Kidney (tissue), 14 donors: ENCODE data around the gene EVI5L. TPM values are rescaled to one million over a fixed set of nuclear protein-coding genes. Genes with fewer than 3 reads are reported as not detected.

Source experiments
- DNase-seq, 5 donors: peaks; one replicate each; pipeline ENCODE4 v3.0.0-alpha.2; 2013 to 2020
- FAIRE-seq: peaks from 2 replicates; lab custom pipeline; 2012; peaks lifted over from hg19 to GRCh38; lab: Jason Lieb, UNC
- H3K27ac ChIP-seq, 2 donors: one replicate each; pipeline ENCODE4 v1.7.0; 2013; ENCODE audit warnings: low read depth in 2 of 2, low read length in 2 of 2, inconsistent platforms in 1 of 2
- H3K27me3 ChIP-seq: one replicate; pipeline ENCODE4 v1.7.1; 2013; ENCODE audit warnings: low read length, inconsistent platforms; ENCODE audit not compliant: control insufficient read depth, insufficient read depth
- H3K36me3 ChIP-seq, 3 donors: one replicate each; pipeline versions ENCODE4 v1.7.0 to v1.7.1; 2013; ENCODE audit warnings: low read length in 3 of 3, control low read depth in 1 of 3, inconsistent platforms in 1 of 3; ENCODE audit not compliant: insufficient read depth in 3 of 3, control insufficient read depth in 2 of 3
- H3K4me1 ChIP-seq, 3 donors: one replicate each; pipeline versions ENCODE4 v1.7.0 to v1.7.1; 2013; ENCODE audit warnings: low read length in 3 of 3, inconsistent platforms in 1 of 3, low read depth in 1 of 3; ENCODE audit not compliant: control insufficient read depth in 2 of 3, insufficient read depth in 2 of 3
- H3K4me3 ChIP-seq, 3 donors: one replicate each; pipeline versions ENCODE4 v1.7.0 to v1.8.1; 2013; ENCODE audit warnings: low read length in 3 of 3, control low read depth in 1 of 3, inconsistent platforms in 1 of 3
- H3K9ac ChIP-seq, 3 donors: one replicate each; pipeline versions ENCODE4 v1.7.0 to v1.7.1; 2013; ENCODE audit warnings: low read length in 3 of 3, control low read depth in 1 of 3, inconsistent platforms in 1 of 3
- H3K9me3 ChIP-seq, 3 donors: one replicate each; pipeline versions ENCODE4 v1.7.0 to v1.7.1; 2013; ENCODE audit warnings: low read length in 3 of 3, control low read depth in 1 of 3, inconsistent platforms in 1 of 3; ENCODE audit not compliant: control insufficient read depth in 2 of 3, insufficient read depth in 1 of 3
- intact Hi-C: fragments of 100-400 bp; cut with DNase I; formaldehyde crosslinking; loops from one replicate; pipeline ENCODE4 v1.11.1; 2022
- polyA plus RNA-seq: library from polyadenylated mRNA; stranded (reverse); fragments of 350-450 nt; fragmentation: Illumina TruSeq; extraction: RNeasy Lipid Tissue Mini Kit (QIAGEN cat#74804); gene quantifications from one replicate; pipeline ENCODE4 v1.2.3, GENCODE V29; 2014; ENCODE audit warnings: low read depth, low replicate concordance; ENCODE audit not compliant: insufficient read depth
- total RNA-seq: library from RNA; stranded (reverse); fragmentation: NEBNext Ultra II Directional; extraction: Animal tissue kit (Norgen Biotek cat#: 25700); gene quantifications from one replicate; pipeline ENCODE4 v1.2.1, GENCODE V29; 2021
- TF ChIP-seq, protein P1 (sequence below): IDR thresholded peaks from 3 replicates; pipeline ENCODE4 v1.5.1; 2012; ENCODE audit warnings: mild to moderate bottlenecking, moderate library complexity, borderline replicate concordance; ENCODE audit not compliant: insufficient read depth; ENCODE audit errors: extremely low read depth
- donor health status: control.
- donor health status: control.
- donor health status: control.
- donor health status: control.
- donor health status: control.
- donor health status: DM: yes; HTN: yes; CAD: no.
- donor health status: Normal renal cell carcinoma (clear cell type).

Gene EVI5L
- total and polyA plus RNA-seq, 2 donors from 2014 or later = 14.5 to 15.9 TPM

DNA sequence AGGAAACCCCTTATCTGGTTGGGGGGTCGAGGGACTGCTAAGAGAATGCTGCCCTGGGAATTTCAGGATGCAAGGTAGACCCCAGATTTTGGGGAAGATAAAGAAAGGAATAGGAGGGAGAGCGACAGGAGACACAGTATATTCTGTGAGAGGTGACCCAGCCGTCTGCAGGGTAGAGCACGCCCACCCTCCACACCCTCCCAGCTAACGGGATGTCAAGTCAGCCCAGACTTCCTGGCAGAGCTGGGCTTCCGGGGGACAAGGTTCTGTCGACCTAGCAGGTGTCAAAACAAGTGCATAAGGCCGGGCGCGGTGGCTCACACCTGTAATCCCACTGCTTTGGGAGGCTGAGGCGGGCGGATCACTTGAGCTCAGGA lies 44.9 kb downstream of the EVI5L start:
- no peaks in the 10 kb centered on the region for H3K36me3 ChIP-seq
- no peaks in the 10 kb centered on the region for H3K9me3 ChIP-seq
- DNase-seq = peak in 1 of 5 donors; percentile 69
- H3K4me3 ChIP-seq = peak overlapping the region; percentile 23 to 62 (median 50)
- intact Hi-C loops = no loop called here
- H3K9ac ChIP-seq = no peak overlapping the region
- peaks cover 0 to 5% (median 0%) of the 10 kb centered on the region in 3 donors for H3K4me1 ChIP-seq
- TF ChIP-seq, protein P1, sequence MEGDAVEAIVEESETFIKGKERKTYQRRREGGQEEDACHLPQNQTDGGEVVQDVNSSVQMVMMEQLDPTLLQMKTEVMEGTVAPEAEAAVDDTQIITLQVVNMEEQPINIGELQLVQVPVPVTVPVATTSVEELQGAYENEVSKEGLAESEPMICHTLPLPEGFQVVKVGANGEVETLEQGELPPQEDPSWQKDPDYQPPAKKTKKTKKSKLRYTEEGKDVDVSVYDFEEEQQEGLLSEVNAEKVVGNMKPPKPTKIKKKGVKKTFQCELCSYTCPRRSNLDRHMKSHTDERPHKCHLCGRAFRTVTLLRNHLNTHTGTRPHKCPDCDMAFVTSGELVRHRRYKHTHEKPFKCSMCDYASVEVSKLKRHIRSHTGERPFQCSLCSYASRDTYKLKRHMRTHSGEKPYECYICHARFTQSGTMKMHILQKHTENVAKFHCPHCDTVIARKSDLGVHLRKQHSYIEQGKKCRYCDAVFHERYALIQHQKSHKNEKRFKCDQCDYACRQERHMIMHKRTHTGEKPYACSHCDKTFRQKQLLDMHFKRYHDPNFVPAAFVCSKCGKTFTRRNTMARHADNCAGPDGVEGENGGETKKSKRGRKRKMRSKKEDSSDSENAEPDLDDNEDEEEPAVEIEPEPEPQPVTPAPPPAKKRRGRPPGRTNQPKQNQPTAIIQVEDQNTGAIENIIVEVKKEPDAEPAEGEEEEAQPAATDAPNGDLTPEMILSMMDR = no peak
- FAIRE-seq = no peak
- no peaks in the 10 kb centered on the region for H3K27me3 ChIP-seq
- no peak overlapping the region for H3K27ac ChIP-seq

GRCh38 chr19:7877249-7877836 lies 47.3 kb downstream of the EVI5L start:
- DNase-seq (no peak), FAIRE-seq (no peak)
- Histone ChIP-seq H3K27me3 (no peaks in the 10 kb centered on the region), H3K9me3 (no peaks in the 10 kb centered on the region), H3K9ac (no peak overlapping the region), H3K27ac (no peak overlapping the region), H3K36me3 (no peaks in the 10 kb centered on the region), H3K4me1 (no peaks in the 10 kb centered on the region), H3K4me3 (no peak overlapping the region)
- TF ChIP-seq, protein P1 = no peak
- intact Hi-C loops = no loop called here

DNA sequence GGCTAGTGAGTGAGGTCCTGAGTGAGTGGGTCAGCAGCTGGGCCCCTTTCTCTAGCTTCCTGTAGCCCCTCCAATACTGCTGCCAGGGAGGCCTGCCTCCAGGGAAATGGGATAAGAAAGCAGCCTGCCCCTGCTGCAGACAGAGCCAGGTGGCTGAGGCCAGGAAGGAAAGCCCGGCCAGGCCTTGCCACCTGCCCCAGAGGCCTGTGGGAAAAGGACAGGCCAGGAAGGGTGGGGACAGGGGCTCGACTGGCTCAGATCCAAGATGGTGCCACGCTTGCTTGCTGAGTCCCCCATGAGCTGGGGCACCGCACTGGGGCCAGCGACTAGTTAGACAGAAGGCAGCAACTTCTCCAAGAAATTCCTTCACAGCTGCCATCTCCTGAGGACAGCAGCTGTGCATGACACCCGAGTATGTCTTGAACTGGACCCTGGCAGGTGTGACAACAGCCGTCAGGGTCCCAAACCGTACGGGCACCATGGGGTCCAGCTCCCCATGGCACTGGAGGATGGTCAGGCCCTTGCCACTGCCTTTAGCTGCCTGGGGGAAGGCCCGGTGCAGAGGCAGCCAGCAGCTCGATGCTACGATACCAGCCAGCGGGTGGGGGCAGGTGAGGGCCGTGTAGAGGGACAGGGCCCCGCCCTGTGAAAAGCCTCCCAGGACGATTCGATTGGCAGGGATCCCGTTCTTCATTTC lies 49.2 kb downstream of the EVI5L start:
- no peaks in the 10 kb centered on the region for H3K4me1 ChIP-seq
- H3K4me3 ChIP-seq = no peak overlapping the region
- H3K9ac ChIP-seq = no peak overlapping the region
- H3K27me3 ChIP-seq = no peaks in the 10 kb centered on the region
- intact Hi-C loops = no loop called here
- H3K9me3 ChIP-seq = no peaks in the 10 kb centered on the region
- TF ChIP-seq, protein P1 = no peak
- no peak overlapping the region for H3K27ac ChIP-seq
- DNase-seq = no peak
- H3K36me3 ChIP-seq = no peaks in the 10 kb centered on the region
- no peak for FAIRE-seq
